GM12878 (cell line): Measurements from ENCODE around the gene ZDHHC5. TPM values are rescaled to one million over a fixed set of nuclear protein-coding genes. Genes with fewer than 3 reads are reported as not detected.
A peak's percentile ranks its signal among the peaks of the same experiment; 100 is the strongest.

Experiments used
- ASH2L ChIP-seq: fragments of 300-600, 200-600 bp; sonication (generic); IDR thresholded peaks from 2 replicates; pipeline ENCODE4 v1.6.1; 2017; ENCODE audit warnings: low read depth, mild to moderate bottlenecking, borderline replicate concordance
- ATF2 ChIP-seq: IDR thresholded peaks from 2 replicates; pipeline ENCODE4 v1.6.1; 2012; ENCODE audit warnings: low read length, inconsistent platforms
- ATF7 ChIP-seq: fragments of 450-650 bp; IDR thresholded peaks from 2 replicates; pipeline ENCODE4 v1.6.1; 2016; ENCODE audit warnings: low read depth, mild to moderate bottlenecking
- BHLHE40 ChIP-seq, 2 experiments: fragments of 450-650 bp in 1 of 2; IDR thresholded peaks; 2 replicates each; pipeline ENCODE4 v1.6.1; 2011 to 2017; ENCODE audit warnings: low read depth in 2 of 2, borderline replicate concordance in 1 of 2, improper control_type of control experiment in 1 of 2, low read length in 1 of 2, mild to moderate bottlenecking in 1 of 2
- BRCA1 ChIP-seq: IDR thresholded peaks from 2 replicates; pipeline ENCODE4 v1.6.1; 2011; ENCODE audit warnings: low read depth, low read length, improper control_type of control experiment
- CBFB ChIP-seq: IDR thresholded peaks from 2 replicates; pipeline ENCODE4 v1.6.1; 2016; ENCODE audit warnings: antibody characterized with exemption, low read depth
- CBX3 ChIP-seq: fragments of 200-600 bp; sonication (generic); IDR thresholded peaks from 2 replicates; pipeline ENCODE4 v1.6.1; 2016; ENCODE audit warnings: low read depth, borderline replicate concordance
- CHD2 ChIP-seq: IDR thresholded peaks from 2 replicates; pipeline ENCODE4 v1.6.1; 2011; ENCODE audit warnings: low read depth, low read length, improper control_type of control experiment, borderline replicate concordance
- CREB1 ChIP-seq: IDR thresholded peaks from 2 replicates; pipeline ENCODE4 v1.6.1; 2012; ENCODE audit warnings: low read depth, mild to moderate bottlenecking, inconsistent platforms
- DPF2 ChIP-seq: fragments of 450-650 bp; IDR thresholded peaks from 2 replicates; pipeline ENCODE4 v1.6.1; 2017; ENCODE audit warnings: mild to moderate bottlenecking
- HDGF ChIP-seq: fragments of 450-650 bp; IDR thresholded peaks from 2 replicates; pipeline ENCODE4 v1.6.1; 2016; ENCODE audit warnings: antibody characterized with exemption
- IKZF1 ChIP-seq: fragments of 450-650 bp; conservative IDR thresholded peaks from 2 replicates; pipeline ENCODE4 v1.6.1; 2017; ENCODE audit warnings: antibody characterized with exemption, mild to moderate bottlenecking
- KLF5 ChIP-seq: fragments of 450-650 bp; IDR thresholded peaks from 2 replicates; pipeline ENCODE4 v1.6.1; 2014; ENCODE audit warnings: mild to moderate bottlenecking; ENCODE audit not compliant: partially characterized antibody
- POLR2A ChIP-seq: IDR thresholded peaks from 2 replicates; pipeline ENCODE4 v1.6.1; 2011; ENCODE audit warnings: low read depth, mild to moderate bottlenecking, low read length
- RFX5 ChIP-seq: IDR thresholded peaks from 2 replicates; pipeline ENCODE4 v1.6.1; 2011; ENCODE audit warnings: low read depth, low read length, improper control_type of control experiment
- RUNX3 ChIP-seq: IDR thresholded peaks from 2 replicates; pipeline ENCODE4 v1.6.1; 2012; ENCODE audit warnings: low read length, inconsistent platforms
- SMAD5 ChIP-seq: IDR thresholded peaks from 2 replicates; pipeline ENCODE4 v1.6.1; 2016; ENCODE audit warnings: antibody characterized with exemption, low read depth
- STAT1 ChIP-seq: fragments of 450-650 bp; conservative IDR thresholded peaks from 2 replicates; pipeline ENCODE4 v1.6.1; 2014; ENCODE audit warnings: antibody characterized with exemption, mild to moderate bottlenecking
- TCF3 ChIP-seq: IDR thresholded peaks from 2 replicates; pipeline ENCODE4 v1.6.1; 2012; ENCODE audit warnings: low read depth, mild to moderate bottlenecking, low read length, borderline replicate concordance; ENCODE audit not compliant: insufficient read depth
- YY1 ChIP-seq: IDR thresholded peaks from 2 replicates; pipeline ENCODE4 v1.6.1; 2011; ENCODE audit warnings: low read depth, mild to moderate bottlenecking, low read length
- ZBTB40 ChIP-seq: fragments of 450-650 bp; IDR thresholded peaks from 2 replicates; pipeline ENCODE4 v1.6.1; 2016; ENCODE audit warnings: mild to moderate bottlenecking, moderate library complexity, borderline replicate concordance
- ZNF687 ChIP-seq: fragments of 450-650 bp; IDR thresholded peaks from 2 replicates; pipeline ENCODE4 v1.6.1; 2017; ENCODE audit warnings: mild to moderate bottlenecking, moderate library complexity
- polyA plus RNA-seq, 11 experiments: library from polyadenylated mRNA; depleted of rRNA in 4 of 11; unstranded in 6 of 11; stranded (reverse) in 5 of 11; fragments of >200 nt; fragmentation: Nextera tagmentation in 4 of 11; fragmentation: Illumina TruSeq in 1 of 11; extraction: Ambion mirVana in 4 of 11; extraction: Trizol in 1 of 11; gene quantifications; 1 replicate in 1 of 11; 2 replicates in 10 of 11; pipeline versions ENCODE4 v1.2.1 to v1.2.3, GENCODE V29; 2011 to 2016; ENCODE audit warnings: inconsistent platforms in 2 of 11, missing spikeins in 2 of 11, low read depth in 1 of 11
- total RNA-seq, 4 experiments: library from RNA; depleted of rRNA in 3 of 4; stranded (reverse); fragments of >200 nt in 3 of 4; fragmentation: Illumina TruSeq in 1 of 4; extraction: Trizol in 1 of 4; gene quantifications; 2 replicates each; pipeline versions ENCODE4 v1.2.1 to v1.2.3, GENCODE V29; 2013 to 2021

Gene ZDHHC5
- total and polyA plus RNA-seq, 10 of the 15 experiments (the other 5 are each of a cell fraction or from before 2014, with no cell fraction given) = 3.9 to 61.3 (median 37.6) TPM

- TF ChIP-seq KLF5 = no peak
- 0 out of 2 replicates have a peak, but pooled peaks have one; percentile 13 for TF ChIP-seq RUNX3
- TF ChIP-seq STAT1 = 0 out of 2 replicates have a peak, but pooled peaks have one; percentile 18
- TF ChIP-seq ATF7 = no peak
- peak; percentile 98 for TF ChIP-seq POLR2A
- peak; percentile 7 to 95; a peak in 3 of 4 replicates for TF ChIP-seq BHLHE40 (IDR thresholded peaks at IDR 0.05; ENCODE audit: borderline replicate concordance in 1 of 2, low read depth in 2 of 2, low read length in 1 of 2)
- peak; percentile 77; the same call in 1 of the 2 replicates for TF ChIP-seq RFX5
- 0 out of 2 replicates have a peak, but pooled peaks have one; percentile 14 for TF ChIP-seq CBFB
- peak; percentile 95 for TF ChIP-seq CHD2
- peak; percentile 49 for TF ChIP-seq DPF2
- peak; percentile 39; the same call in 1 of the 2 replicates for TF ChIP-seq CREB1
- peak; percentile 88; the same call in 1 of the 2 replicates for TF ChIP-seq HDGF
- TF ChIP-seq CBX3 = no peak
- peak; percentile 74 for TF ChIP-seq ZBTB40
- peak; percentile 47; the same call in 1 of the 2 replicates for TF ChIP-seq ASH2L
- no peak for TF ChIP-seq ATF2
- TF ChIP-seq IKZF1 = peak; percentile 64
- TF ChIP-seq ZNF687 = peak; percentile 87
- TF ChIP-seq YY1 = peak; percentile 11; the same call in 1 of the 2 replicates
- TF ChIP-seq BRCA1 = peak; percentile 65
- 0 out of 2 replicates have a peak, but pooled peaks have one; percentile 34 for TF ChIP-seq TCF3
- TF ChIP-seq SMAD5 = peak; percentile 38; the same call in 1 of the 2 replicates
These were observed at the start of gene ZDHHC5 (continued) for GRCh38 chr11:57667736-57668433.
